ENCODE results near the gene HUWE1. TPM values are rescaled to one million over a fixed set of nuclear protein-coding genes. Genes with fewer than 3 reads are reported as not detected.

Gene HUWE1
- total RNA-seq, 4 donors from 2014 or later, result 65.1 to 104 (median 84.7) TPM

DNA sequence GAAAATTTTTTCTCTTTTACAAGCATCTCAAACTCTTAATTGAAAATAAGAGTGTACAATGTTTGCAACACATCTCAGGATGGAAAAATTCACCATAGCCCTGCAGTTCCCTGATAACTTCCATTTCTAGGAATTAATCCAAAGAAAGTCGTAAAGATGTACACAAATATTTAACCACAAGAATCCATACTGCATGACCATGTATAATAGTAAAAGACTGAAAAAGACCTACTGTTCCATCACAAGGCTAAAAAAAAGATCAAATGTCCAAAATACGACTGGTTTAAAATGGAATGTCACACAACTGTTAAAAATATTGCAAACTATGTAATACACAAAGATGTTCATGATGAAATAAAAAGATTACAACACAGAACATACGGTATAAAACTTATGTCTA lies 32.1 kb downstream of the HUWE1 start:
- Histone ChIP-seq H3K27ac (no peak overlapping the region), H3K27me3 (no peaks in the 10 kb centered on the region), H3K9me3 (no peaks in the 10 kb centered on the region), H3K4me1 (peaks cover 0 to 3% (median 0%) of the 10 kb centered on the region in 4 donors), H3K36me3 (no peaks in the 10 kb centered on the region), H3K4me3 (no peak overlapping the region)
- in situ Hi-C loops (cut with MboI; ENCODE audit: low pct_ligation_motif_present in 1 of 4, low pct_unique_long_range_greater_than_20kb in 1 of 4, low sequenced_read_pairs in 3 of 4) (no loop called here), intact Hi-C loops (cut with DNase I; ENCODE audit: low total_unique reads) (no loop called here)
- TF ChIP-seq EP300 (IDR thresholded peaks at IDR 0.05; ENCODE audit: low read depth), result no peak
- TF ChIP-seq, protein P1, sequence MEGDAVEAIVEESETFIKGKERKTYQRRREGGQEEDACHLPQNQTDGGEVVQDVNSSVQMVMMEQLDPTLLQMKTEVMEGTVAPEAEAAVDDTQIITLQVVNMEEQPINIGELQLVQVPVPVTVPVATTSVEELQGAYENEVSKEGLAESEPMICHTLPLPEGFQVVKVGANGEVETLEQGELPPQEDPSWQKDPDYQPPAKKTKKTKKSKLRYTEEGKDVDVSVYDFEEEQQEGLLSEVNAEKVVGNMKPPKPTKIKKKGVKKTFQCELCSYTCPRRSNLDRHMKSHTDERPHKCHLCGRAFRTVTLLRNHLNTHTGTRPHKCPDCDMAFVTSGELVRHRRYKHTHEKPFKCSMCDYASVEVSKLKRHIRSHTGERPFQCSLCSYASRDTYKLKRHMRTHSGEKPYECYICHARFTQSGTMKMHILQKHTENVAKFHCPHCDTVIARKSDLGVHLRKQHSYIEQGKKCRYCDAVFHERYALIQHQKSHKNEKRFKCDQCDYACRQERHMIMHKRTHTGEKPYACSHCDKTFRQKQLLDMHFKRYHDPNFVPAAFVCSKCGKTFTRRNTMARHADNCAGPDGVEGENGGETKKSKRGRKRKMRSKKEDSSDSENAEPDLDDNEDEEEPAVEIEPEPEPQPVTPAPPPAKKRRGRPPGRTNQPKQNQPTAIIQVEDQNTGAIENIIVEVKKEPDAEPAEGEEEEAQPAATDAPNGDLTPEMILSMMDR (IDR thresholded peaks at IDR 0.05), result no peak
- WGBS, 2 donors (ENCODE audit: low coverage in 1 of 2), result 37 to 50% methylated on average over 2 to 3 of the region's 3 CpGs
- no peak for DNase-seq

- WGBS, 2 donors (ENCODE audit: low coverage in 1 of 2), result 71% methylated on average over 3 of the region's 3 CpGs; no CpG with 5 or more reads in 1 of the 2 donors
- no peak overlapping the region for H3K4me3 ChIP-seq
- peaks cover 0 to 16% (median 4%) of the 10 kb centered on the region in 4 donors for H3K36me3 ChIP-seq
- intact Hi-C loops (cut with DNase I; ENCODE audit: low total_unique reads) (no loop called here), in situ Hi-C loops (cut with MboI; ENCODE audit: low pct_ligation_motif_present in 1 of 4, low pct_unique_long_range_greater_than_20kb in 1 of 4, low sequenced_read_pairs in 3 of 4) (no loop called here)
- no peaks in the 10 kb centered on the region for H3K9me3 ChIP-seq
- no peak for TF ChIP-seq EP300 (IDR thresholded peaks at IDR 0.05; ENCODE audit: low read depth)
- no peak for TF ChIP-seq POLR2AphosphoS5 (IDR thresholded peaks at IDR 0.05)
- TF ChIP-seq, protein P1 (IDR thresholded peaks at IDR 0.05), result no peak
- TF ChIP-seq POLR2A (IDR thresholded peaks at IDR 0.05), result no peak
- H3K27ac ChIP-seq, result no peak overlapping the region
- DNase-seq, result no peak
- H3K27me3 ChIP-seq, result no peaks in the 10 kb centered on the region
- H3K4me1 ChIP-seq, result no peaks in the 10 kb centered on the region
These were observed 41.8 kb downstream of the HUWE1 start for GRCh38 chrX:53644751-53645150.

DNA sequence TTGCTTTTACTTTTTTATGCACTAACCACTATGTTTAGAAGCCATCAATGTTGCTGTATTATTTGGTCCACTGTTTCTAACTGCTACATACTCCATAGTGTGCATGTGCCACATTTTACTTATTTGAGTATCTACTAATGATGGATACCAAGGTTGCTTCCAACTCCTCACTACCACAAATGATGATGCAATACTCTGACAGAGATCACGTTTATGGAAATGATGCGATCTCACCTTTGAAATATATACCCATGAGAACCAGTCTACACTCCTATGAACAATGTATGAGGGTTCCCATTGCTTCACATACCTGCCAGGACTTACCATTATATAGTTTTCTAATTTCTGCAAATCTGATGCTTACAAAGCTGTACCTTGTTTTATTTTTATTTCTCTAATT lies 44.2 kb downstream of the HUWE1 start:
- intact Hi-C loops (cut with DNase I; ENCODE audit: low total_unique reads), result no loop called here
- H3K4me1 ChIP-seq, result no peaks in the 10 kb centered on the region
- 71% methylated on average over 2 of the region's 2 CpGs; no CpG with 5 or more reads in 1 of the 2 donors for WGBS, 2 donors (ENCODE audit: low coverage in 1 of 2)
- no peak overlapping the region for H3K4me3 ChIP-seq
- in situ Hi-C loops (cut with MboI; ENCODE audit: low pct_ligation_motif_present in 1 of 4, low pct_unique_long_range_greater_than_20kb in 1 of 4, low sequenced_read_pairs in 3 of 4), result no loop called here
- TF ChIP-seq EP300 (IDR thresholded peaks at IDR 0.05; ENCODE audit: low read depth) (no peak), POLR2AphosphoS5 (IDR thresholded peaks at IDR 0.05) (no peak), POLR2A (IDR thresholded peaks at IDR 0.05) (no peak)
- TF ChIP-seq, protein P1 (IDR thresholded peaks at IDR 0.05), result no peak
- H3K27ac ChIP-seq, result no peak overlapping the region
- DNase-seq, result no peak
- H3K36me3 ChIP-seq, result peaks cover 0 to 14% (median 1%) of the 10 kb centered on the region in 4 donors
- no peaks in the 10 kb centered on the region for H3K27me3 ChIP-seq
- no peaks in the 10 kb centered on the region for H3K9me3 ChIP-seq

GRCh38 chrX:53639257-53639656 lies 47.3 kb downstream of the HUWE1 start:
- no peak for DNase-seq
- H3K36me3 ChIP-seq, result no peaks in the 10 kb centered on the region
- intact Hi-C loops (cut with DNase I; ENCODE audit: low total_unique reads), result no loop called here
- no peak overlapping the region for H3K4me3 ChIP-seq
- no peaks in the 10 kb centered on the region for H3K27me3 ChIP-seq
- in situ Hi-C loops (cut with MboI; ENCODE audit: low pct_ligation_motif_present in 1 of 4, low pct_unique_long_range_greater_than_20kb in 1 of 4, low sequenced_read_pairs in 3 of 4), result no loop called here
- no peaks in the 10 kb centered on the region for H3K4me1 ChIP-seq
- no peak overlapping the region for H3K27ac ChIP-seq
- no peaks in the 10 kb centered on the region for H3K9me3 ChIP-seq
- TF ChIP-seq POLR2AphosphoS5 (IDR thresholded peaks at IDR 0.05) (no peak), EP300 (IDR thresholded peaks at IDR 0.05; ENCODE audit: low read depth) (no peak), POLR2A (IDR thresholded peaks at IDR 0.05) (no peak)
- TF ChIP-seq, protein P1 (IDR thresholded peaks at IDR 0.05), result no peak

Measured in transverse colon (tissue), 4 donors.